CD4-positive, alpha-beta T cell treated with Interleukin-4 for 1 hour (primary cell): ENCODE results near the gene CFAP61.
A peak's percentile ranks its signal among the peaks of the same experiment; 100 is the strongest.
"Not testable (repeated sequence)": the region's sequence is repeated elsewhere in the genome, so short reads cannot be mapped to it uniquely, and the experiment has no call there.

ENCODE experiments used
- DNase-seq, 2 donors: peaks; one replicate each; pipeline ENCODE4 v3.0.0-alpha.2; 2020 to 2022

Gene CFAP61

DNA sequence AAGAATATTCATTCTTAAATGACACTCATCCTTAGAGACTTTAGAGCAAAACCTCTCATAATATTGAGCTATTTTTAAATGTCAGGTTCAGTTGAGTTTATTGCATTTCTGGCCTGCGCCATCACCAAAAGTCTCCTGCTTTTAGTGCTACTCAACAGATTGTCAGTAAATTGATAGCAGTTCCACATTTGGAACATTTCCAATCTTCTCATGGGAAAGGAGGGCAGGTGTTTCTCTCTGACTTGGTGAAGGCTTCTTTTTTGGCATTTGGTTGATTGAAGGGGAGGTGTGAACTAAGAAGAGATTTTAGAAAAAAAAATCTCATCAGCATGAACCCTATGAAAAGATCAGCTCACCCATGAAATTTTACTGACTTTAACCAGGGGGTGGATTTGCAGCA lies 189.6 kb downstream of the CFAP61 start:
- no peak for DNase-seq

DNA sequence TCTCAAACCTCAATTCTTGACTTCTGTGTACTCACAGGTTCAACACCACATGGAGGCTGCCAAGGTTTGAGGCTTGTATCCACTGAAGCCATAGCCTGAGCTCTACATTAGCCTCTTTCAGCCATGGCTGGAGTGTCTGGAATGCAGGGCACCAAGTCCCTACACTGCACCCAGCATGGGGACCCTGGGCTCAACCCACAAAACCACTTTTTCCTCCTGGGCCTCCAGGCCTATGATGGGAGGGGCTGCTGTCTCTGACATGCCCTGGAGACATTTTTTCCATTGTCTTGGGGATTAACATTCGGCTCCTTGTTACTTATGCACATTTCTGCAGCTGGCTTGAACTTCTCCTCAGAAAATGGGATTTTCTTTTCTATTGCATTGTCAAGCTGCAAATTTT lies 192.1 kb downstream of the CFAP61 start:
- DNase-seq, result not testable (repeated sequence)

DNA sequence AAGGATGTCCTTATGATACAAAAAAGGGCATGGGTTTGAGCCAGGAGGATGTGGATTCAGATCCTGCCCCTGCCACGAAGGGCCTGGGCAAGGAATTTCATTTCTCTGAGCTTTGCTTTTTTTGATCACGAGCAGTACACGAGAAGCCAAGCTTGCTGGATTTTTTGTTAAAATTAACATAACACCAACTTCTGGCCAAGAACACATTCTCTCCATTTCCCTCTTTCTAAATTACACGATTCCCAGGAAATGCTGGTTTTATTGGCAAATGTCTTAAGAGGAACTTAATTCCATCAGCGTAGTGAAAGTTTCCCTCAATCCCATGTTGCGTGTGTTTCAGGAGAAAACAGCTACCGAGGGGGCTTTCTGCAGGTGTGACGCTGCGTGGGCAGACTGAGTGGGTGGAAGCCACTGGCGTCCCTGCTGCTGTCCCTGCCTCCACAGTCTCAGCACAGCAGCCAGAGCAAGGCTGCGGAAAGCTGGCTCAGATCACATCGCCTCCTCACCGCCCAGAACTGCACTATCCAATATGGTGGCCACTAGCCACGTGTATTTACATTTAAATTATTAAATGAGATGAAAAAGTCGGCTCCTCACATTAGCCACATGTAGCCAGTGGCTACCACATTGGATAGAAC lies 194.8 kb downstream of the CFAP61 start:
- DNase-seq, result no peak

DNA sequence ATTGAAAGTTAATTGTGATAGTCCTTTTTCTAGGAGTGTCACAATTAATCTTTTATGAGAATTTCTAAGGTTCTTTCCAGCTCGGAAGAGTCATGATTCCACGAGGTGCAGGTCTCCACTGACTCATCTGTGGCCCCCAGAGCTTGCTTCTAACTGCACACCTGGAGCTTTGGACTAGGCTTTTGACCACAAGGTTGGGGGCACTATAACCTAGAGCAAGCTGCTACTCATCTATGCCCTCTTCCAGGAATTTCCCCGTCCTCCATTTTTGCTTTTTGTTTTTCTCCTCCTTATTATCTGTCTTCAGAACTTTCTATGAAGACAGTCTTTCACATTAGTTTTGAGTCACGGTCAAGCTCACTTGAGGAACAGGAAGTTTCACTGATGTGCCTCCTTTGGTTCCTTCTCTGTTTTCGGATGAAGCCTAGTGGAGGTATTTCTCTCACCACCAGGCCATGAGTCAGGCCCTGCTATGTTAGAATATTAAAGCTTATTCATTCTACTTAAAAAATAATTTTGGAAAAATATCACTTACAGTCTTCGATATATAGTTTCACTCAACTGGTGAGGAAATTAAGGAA lies 196.4 kb downstream of the CFAP61 start:
- peak in 1 of 2 donors; percentile 25 for DNase-seq

DNA sequence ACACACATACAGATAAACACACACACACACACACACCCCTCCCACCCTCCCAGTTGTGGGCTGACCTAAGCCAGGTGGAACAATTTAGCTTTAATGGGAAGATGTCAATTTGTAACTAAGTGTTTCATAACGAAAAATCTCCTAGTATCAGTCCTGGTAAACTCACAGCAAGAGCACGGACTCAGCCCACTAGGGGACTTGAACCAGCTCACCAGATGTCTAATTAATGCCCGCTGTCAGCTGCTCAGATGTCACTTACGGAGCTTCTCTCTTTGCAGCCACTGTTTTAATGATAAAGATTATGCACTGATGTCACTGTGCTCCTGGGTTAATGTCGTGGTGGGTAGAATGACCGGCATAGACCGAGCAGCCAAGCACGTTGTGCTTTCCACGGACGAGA lies 199.0 kb downstream of the CFAP61 start:
- DNase-seq, result no peak

DNA sequence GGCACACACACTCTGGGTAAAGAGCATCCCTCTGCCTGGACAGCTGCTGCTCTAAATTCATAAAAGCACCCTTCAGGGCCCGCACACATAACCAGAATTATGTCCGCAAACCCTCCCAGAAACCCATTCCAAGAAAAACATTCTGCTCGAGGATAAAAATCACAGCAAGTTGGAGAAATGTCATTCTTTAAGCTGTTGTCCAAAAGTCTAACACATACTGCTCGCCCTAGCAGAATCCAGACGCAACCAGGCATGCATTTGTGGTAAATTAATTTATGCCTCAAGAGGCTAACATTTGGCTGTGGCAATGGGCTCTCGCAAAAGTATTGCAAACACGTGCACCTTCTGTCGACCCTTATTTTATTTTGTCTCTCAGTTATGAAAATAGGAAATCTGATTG lies 199.5 kb downstream of the CFAP61 start:
- no peak for DNase-seq

DNA sequence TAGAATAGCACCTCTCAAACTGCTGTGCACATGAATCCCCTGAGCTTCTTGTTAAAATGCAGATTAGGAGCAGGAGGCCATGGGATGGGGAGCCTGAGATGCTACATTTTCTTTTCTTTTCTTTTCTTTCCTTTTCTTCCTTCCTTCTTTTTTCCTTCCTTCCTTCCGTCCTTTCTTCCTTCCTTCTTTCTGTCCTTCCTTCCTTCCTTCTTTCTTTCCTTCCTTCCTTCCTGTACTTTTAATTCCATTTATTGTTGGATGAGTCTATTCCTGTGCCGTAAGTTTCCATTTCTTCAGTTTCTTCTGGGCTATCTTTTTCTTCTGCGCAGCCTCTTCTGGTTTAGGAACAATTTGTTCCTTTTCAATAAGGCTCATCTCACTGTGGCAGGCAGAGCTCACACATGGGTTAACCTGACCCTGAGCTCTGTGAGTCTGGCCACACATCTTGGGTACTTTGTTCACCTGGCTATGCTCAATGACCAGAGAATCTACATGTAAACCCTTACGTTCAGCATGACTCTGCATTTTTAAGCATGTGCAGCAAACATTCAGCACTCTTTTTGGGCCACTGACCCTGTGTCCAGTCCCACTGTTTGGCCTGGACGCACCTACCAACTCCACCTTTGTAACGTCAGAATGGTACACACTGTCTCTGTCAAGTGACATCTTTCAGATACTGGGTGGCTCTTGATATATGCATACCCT lies 200.9 kb downstream of the CFAP61 start:
- no peak for DNase-seq

DNA sequence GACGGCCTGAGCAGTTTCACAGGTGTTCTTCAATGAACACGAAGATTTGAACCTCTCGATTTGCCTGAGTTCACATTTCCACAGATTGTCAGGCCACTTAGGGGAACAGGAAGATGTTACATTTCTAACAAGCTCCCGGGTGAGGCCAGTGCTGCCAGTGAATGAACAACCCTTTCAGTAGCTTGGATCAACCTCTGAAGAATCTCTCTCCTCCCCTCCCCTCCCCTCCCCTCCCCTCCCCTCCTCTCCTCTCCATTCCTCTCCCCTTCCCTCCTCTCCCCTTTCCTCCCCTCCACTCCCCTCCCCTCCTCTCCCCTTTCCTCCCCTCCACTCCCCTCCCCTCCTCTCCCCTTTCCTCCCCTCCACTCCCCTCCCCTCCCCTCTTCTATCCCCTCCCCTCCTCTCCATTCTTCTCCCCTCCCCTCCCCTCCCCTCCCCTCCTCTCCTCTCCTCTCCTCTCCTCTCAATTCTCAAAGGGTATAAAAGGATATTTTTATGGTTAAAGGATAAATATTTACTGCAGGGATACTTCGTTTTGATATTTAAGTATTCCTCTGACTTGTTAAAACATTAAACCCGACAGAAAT lies 201.5 kb downstream of the CFAP61 start:
- no peak for DNase-seq

DNA sequence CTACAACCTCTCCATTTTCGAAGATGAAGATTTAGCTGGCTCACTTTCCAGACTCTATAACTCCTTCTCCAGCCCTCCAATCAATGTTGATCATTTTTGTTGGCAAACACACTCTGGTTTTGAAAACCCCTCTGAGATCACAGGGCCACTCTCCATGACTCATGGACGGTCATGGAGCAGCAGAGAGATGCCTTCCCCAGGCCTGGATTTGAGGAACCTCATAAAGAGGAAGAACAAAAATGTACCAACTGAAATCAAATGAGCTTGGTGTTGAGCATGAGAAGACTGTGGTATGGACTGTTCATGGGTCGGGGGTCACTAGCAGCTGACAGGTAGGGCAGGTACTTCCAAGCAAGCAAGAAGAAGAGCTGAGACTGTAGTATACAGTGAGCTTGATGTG lies 202.8 kb downstream of the CFAP61 start:
- DNase-seq, result peak in 1 of 2 donors; percentile 70

DNA sequence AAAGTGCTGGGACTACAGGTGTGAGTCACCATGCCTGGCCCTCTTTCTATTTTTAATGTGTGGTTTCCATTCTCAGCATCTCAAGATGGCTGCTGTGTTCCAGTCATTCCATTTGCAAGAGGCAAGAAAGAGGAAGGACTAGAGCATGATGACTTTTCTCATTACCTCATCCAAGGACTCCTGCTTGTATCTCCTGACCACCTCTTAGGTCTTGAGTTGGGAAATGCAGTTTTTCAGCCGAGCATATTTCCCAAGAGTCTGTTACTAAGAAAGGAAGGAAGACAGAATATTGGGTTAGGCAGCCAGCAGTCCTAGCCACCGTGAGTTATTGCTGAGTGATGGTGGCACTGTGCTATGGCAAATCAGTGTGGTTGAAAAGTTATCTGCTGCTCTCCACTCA lies 207.2 kb downstream of the CFAP61 start:
- peak; percentile 3 to 61 for DNase-seq

DNA sequence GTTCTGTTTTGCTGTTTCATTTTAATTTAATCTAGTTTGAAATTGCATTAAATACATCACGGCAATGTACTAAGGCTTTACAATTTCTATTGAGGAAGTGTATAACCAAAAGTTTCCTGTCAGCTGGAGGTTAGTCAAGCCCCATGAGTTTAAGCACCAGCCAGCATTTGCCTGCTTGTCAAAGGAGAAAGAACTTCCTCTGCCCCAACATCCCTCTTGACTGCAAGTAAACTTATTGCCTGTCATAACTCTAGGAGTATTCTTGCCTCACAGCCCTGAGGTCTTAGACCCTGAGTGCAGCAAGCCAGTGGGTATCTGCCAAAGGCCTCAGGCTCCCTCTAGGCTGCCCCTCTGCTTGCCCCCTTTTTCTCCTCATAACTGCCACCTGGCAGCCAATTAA lies 208.8 kb downstream of the CFAP61 start:
- DNase-seq, result peak in 1 of 2 donors; percentile 52

DNA sequence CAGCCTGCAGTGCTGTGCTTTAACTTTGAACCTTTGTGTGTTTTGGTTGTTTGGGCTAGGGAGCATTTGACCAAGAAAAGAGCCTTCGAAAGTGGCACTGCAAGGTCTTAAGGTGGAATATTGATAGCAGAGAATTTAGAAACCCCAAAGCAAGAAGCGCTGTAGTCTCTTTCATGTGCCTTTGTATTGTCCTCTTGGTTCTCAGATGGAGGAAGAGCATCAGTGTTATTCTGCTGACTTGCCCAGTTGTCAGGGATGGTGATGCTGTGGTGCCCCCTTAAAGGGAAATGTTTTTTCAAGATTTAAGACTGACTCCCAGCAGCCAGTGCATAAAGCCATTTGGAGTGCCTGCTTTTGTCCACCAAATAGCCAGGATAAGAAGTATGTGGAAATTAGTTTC lies 212.9 kb downstream of the CFAP61 start:
- no peak for DNase-seq

DNA sequence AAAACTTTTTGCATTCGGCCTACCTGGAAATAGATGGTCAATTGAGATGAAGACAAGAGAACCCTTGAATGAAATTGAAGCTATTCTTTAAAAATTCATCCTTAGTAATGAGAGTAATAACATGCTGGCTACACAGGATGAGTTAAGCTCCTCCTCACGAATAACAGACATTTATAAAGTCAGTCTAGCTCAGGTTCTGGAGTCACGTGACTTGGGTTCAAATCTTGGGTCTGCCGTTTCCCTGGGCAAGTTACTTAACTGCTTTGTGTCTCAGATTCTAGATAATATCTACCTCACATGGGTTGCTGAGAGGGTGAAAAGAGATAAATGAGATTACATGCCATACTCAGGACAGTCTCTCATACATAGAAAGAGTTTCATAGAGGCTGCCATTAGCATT lies 214.2 kb downstream of the CFAP61 start:
- no peak for DNase-seq

DNA sequence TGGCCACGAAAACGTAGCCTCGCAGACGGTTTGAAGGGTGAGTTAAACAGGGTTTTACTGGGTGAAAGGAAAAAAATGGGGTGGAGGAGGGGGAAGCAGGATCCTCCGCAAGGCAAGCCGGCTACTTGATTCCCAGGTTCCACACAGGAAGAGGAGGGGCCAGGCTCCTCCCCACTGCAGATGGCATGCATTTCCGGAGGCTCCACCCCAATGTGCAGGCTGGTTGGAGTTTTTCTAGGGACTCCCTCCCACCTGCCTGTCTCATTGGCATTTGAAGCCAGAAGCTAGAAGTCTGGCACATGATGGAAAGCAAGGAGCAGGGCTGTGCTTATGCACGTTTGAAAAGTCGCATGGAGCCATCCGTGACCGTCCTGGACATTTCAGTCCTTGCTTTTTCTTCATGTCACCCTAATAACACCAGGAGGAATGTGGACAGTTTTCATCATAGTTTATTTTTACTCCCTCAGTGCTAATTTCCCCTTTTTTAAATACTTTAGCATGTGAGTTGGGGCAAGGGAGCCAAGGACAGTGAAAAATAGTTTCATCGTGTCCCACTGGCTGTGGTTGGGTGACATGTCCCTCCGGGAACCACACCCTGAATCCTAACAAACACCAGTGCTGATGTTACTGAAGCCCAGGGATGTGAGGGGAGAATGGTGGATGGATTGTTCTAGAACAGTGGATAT lies 215.5 kb downstream of the CFAP61 start:
- no peak for DNase-seq

DNA sequence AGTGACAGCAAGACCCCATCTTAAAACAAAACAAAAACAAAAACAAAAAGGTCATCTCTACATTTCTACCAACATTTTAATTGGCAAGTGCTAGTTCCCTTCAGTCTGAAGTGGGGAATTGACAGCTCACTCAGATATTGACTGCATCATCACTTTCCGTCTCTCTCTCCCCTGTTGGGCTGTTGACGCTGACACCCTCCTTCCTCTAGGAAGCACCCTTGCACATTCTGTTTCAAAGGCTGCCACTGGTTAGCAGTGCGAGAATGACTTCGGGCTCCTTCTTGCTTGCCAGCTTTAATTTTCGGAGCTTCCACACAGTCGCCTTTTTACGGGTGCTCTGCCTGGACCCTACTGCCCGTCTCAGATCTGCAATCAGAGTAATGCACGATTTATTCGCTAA lies 218.9 kb downstream of the CFAP61 start:
- peak in 1 of 2 donors; percentile 28 for DNase-seq

DNA sequence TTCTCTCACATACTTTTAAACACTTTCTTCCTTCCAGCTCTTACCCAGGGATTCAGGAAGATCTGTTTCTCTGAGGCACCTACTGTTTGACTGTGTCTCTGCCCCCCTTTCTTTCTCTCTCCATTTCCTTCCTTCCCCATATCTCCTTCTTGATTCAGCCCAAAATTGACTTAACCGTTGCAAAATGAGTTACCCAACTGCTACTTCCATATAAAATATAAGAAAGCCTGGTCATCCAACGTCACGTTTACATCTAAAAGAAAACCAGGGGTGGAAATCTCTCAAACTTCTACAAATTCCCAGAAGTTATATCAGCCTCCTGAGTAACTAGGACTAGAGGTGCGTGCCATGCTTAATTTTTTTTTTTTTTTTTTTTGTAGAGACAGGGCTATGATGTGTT lies 220.4 kb downstream of the CFAP61 start:
- no peak for DNase-seq

DNA sequence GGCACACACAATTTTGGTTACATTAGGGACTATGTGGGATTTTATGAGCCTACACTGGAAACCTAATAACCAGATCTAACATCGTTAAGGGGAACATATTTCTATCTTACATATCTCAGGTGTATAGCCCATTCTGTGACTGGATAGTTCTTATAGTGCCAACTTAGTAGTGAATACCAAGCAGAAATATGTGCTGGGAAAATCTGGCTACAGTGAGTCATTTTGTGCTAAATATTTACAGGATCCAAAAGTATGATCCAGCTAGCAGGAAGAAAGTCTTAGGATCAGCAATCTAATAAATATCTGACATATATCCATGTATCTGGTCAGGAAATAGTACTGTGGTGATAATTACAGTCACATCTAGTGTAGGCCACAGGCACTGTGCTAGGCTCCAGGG lies 221.0 kb downstream of the CFAP61 start:
- DNase-seq, result no peak

DNA sequence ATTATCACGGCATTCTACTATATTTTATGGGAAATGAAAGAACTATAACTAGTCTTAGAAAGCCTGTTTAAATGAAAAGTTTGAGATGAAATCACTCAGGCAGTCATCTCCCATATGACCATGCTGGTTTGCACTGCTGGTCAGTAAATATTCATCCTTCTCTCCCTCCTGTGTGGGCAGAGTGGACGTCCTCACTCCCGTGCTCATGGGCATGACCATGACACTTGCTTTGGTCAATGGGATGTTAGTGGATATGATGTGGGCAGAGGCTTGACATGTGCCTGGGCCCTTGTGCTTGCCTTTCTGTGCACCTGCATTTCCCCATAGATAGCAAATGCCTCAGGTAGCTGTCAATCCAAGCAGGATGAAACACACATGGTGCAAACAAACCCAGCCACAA lies 222.5 kb downstream of the CFAP61 start:
- DNase-seq, result no peak

DNA sequence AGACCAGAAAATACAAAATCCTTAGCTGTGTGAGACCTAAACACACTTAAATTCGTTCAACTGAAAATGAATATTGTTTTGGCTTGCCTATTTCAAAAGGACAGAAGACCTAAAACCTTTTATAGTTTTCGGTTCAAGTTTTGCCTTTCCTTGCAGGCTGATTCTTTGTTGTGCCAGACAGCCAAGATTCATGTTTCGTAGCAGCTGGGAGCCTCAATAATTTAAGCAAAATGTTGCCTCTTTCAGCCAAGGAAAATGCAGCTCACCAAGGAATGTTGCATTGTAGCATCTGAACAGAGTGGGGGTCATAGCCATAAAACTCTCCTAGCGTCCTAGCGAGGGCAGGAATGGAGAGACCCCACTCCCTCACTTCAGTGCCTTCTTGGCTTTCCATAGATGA lies 223.3 kb downstream of the CFAP61 start:
- no peak for DNase-seq

DNA sequence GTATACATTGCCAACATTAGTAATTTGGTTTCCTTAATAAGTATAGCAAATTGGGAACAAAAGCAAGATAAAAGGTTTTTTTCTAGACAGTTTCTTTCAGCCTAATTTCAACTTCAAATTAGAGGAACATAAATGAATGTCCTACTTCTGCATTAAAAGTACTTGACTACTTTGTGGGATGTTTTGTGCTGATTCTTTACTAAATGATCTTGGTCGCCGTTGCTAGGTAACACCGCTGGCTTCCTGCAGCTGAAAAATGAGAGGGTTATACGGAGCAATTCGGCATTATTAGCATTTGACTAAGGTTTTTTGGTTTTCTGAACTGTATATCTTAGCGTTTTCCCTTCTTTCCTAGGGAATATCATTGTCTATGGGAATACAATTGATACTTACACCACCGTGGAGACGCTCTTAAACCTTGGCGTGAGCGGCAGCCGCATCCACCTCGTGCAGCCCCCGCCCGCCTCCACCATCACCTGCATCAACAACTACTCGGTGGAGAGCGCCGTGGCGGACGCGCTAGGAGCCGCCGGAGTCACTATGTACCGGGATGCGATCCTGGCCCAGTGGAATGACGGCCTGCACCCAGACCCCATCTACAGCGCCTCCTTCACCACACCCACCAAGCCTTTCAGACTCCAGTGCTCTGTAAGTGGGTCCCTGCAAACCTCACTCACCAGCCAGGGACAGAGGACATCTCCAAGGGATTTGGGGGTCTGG lies 224.6 kb downstream of the CFAP61 start:
- peak in 1 of 2 donors; percentile 31 for DNase-seq

DNA sequence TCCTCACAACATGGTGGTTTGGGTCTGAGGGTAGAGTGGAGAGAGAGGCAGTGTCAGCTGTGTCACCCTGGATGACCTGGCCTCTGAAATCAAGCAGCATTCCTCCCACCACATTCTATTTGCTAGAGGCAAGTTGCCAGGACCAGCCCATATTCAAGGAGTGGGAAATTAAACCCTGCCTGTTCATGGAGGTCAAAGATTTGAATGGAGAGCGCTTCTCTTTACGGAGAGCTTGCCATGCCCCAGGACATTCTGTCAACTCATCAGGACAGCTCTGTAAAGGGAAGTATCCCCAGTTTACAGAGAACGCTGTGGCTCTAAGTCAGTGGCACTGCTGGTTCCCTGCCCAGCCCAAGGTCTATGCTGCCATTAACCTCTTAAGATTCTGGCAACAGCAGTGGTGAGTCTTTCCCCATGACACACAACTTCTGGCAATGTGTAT lies 225.6 kb downstream of the CFAP61 start:
- DNase-seq, result no peak

DNA sequence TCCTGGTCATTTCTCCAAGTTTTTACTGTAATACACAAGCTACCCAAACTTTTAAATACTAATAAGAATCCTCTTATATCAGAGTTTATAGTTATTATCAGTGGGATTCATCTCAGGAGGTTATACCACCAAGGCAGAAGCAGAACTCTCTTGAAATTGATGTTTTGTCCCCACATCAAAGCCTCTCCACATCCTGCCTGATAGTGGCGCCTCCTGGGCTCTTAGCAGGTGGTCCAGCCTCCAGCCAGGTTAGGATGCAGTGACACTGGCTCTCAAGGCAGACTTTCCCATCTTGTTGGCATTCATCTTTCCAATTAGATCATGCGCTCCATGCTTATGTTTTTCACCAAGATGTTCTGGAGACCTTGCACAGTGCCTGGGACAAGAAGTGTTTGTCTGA lies 233.7 kb downstream of the CFAP61 start:
- DNase-seq, result no peak

DNA sequence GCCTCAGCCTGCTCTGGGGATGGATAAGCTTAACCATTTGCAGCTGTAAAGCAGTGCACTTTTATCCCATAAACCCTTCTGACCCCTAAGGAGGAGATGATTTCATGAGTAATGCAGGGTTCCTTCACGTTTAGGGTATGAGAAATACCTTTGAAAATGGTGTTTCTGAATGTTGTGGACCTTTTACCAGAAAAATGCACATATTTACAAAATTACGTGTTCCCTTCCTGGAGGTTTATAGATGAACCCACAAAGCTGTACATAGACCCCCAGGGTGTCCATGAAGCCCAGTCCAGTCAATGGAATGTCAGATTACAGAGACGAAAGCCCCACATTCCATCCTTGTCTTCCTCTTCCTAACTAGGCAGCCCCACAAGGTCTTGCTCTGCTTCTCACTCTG lies 237.0 kb downstream of the CFAP61 start:
- no peak for DNase-seq
